ENCODE results near the gene HPN. TPM values are rescaled to one million over a fixed set of nuclear protein-coding genes. Genes with fewer than 3 reads are reported as not detected.

The HPN gene
- total RNA-seq, 1 experiment from 2014 or later = 0.84 TPM

GRCh38 chr19:35105411-35106290, 64.1 kb downstream of the HPN start:
- no peak for DNase-seq (ENCODE audit: low read depth)
- in situ Hi-C loops (cut with HindIII; ENCODE audit: low pct_unique_long_range_greater_than_20kb, low sequenced_read_pairs) = no loop called here

GRCh38 chr19:35106291-35106583, 64.7 kb downstream of the HPN start:
- DNase-seq (ENCODE audit: low read depth) = no peak
- in situ Hi-C loops (cut with HindIII; ENCODE audit: low pct_unique_long_range_greater_than_20kb, low sequenced_read_pairs) = no loop called here

GRCh38 chr19:35106898-35107541, 65.5 kb downstream of the HPN start:
- in situ Hi-C loops (cut with HindIII; ENCODE audit: low pct_unique_long_range_greater_than_20kb, low sequenced_read_pairs) = no loop called here
- no peak for DNase-seq (ENCODE audit: low read depth)

GRCh38 chr19:35107545-35107944, 66.0 kb downstream of the HPN start:
- DNase-seq (ENCODE audit: low read depth) = no peak
- in situ Hi-C loops (cut with HindIII; ENCODE audit: low pct_unique_long_range_greater_than_20kb, low sequenced_read_pairs) = no loop called here

GRCh38 chr19:35108730-35109129, 67.2 kb downstream of the HPN start:
- in situ Hi-C loops (cut with HindIII; ENCODE audit: low pct_unique_long_range_greater_than_20kb, low sequenced_read_pairs) = no loop called here
- no peak for DNase-seq (ENCODE audit: low read depth)

GRCh38 chr19:35109395-35110112, 68.0 kb downstream of the HPN start:
- peak; percentile 50 for DNase-seq (ENCODE audit: low read depth)
- in situ Hi-C loops (cut with HindIII; ENCODE audit: low pct_unique_long_range_greater_than_20kb, low sequenced_read_pairs) = no loop called here

- in situ Hi-C loops (cut with HindIII; ENCODE audit: low pct_unique_long_range_greater_than_20kb, low sequenced_read_pairs) = no loop called here
- DNase-seq (ENCODE audit: low read depth) = no peak
Measured at GRCh38 chr19:35110974-35111373, 69.5 kb downstream of the HPN start.

- in situ Hi-C loops (cut with HindIII; ENCODE audit: low pct_unique_long_range_greater_than_20kb, low sequenced_read_pairs) = no loop called here
- no peak for DNase-seq (ENCODE audit: low read depth)
Measured at GRCh38 chr19:35112995-35113688, 71.6 kb downstream of the HPN start.

GRCh38 chr19:35114353-35115176, 73.0 kb downstream of the HPN start:
- in situ Hi-C loops (cut with HindIII; ENCODE audit: low pct_unique_long_range_greater_than_20kb, low sequenced_read_pairs) = no loop called here
- DNase-seq (ENCODE audit: low read depth) = peak; percentile 37

- DNase-seq (ENCODE audit: low read depth) = no peak
- in situ Hi-C loops (cut with HindIII; ENCODE audit: low pct_unique_long_range_greater_than_20kb, low sequenced_read_pairs) = no loop called here
Measured at GRCh38 chr19:35115177-35115951, 73.8 kb downstream of the HPN start, which contains the start of gene FXYD3. Gene FXYD3 (plus strand): TSS chr19:35115823. CDS start chr19:35119377, 3,554 bp downstream.

Other genes with a start within 250 kb of the HPN start
- gene ZNF30, start 114.8 kb upstream of the HPN start, total RNA-seq (2014; rRNA removed; shearing (Covaris generic); ENCODE audit: low replicate concordance) = 0.23 and 2.7 TPM in 2 replicates
- 3.9 and 6.7 TPM in 2 replicates for gene ZNF792, start 77.5 kb upstream of the HPN start, total RNA-seq (2014; rRNA removed; shearing (Covaris generic); ENCODE audit: low replicate concordance)
- gene GRAMD1A, start 41.4 kb upstream of the HPN start, total RNA-seq (2014; rRNA removed; shearing (Covaris generic); ENCODE audit: low replicate concordance) = 32.8 and 44.9 TPM in 2 replicates
- 3.3 and 4.3 TPM in 2 replicates for gene SCN1B, start 11.3 kb upstream of the HPN start, total RNA-seq (2014; rRNA removed; shearing (Covaris generic); ENCODE audit: low replicate concordance)
- gene FXYD3, start 74.1 kb downstream of the HPN start, total RNA-seq (2014; rRNA removed; shearing (Covaris generic); ENCODE audit: low replicate concordance) = not detected in 2 replicates
- 0.29 TPM in 1 of 2 replicates, not detected in the other for gene LGI4, start 93.3 kb downstream of the HPN start, total RNA-seq (2014; rRNA removed; shearing (Covaris generic); ENCODE audit: low replicate concordance)
- not detected in 2 replicates for gene FXYD1, start 97.1 kb downstream of the HPN start, total RNA-seq (2014; rRNA removed; shearing (Covaris generic); ENCODE audit: low replicate concordance)
- gene FXYD7, start 101.5 kb downstream of the HPN start, total RNA-seq (2014; rRNA removed; shearing (Covaris generic); ENCODE audit: low replicate concordance) = not detected in 2 replicates
- 43.7 and 51.5 TPM in 2 replicates for gene FXYD5, start 113.0 kb downstream of the HPN start, total RNA-seq (2014; rRNA removed; shearing (Covaris generic); ENCODE audit: low replicate concordance)
- gene FAM187B, start 187.0 kb downstream of the HPN start, total RNA-seq (2014; rRNA removed; shearing (Covaris generic); ENCODE audit: low replicate concordance) = not detected in 2 replicates
- gene LSR, start 207.3 kb downstream of the HPN start, total RNA-seq (2014; rRNA removed; shearing (Covaris generic); ENCODE audit: low replicate concordance) = 13.0 and 33.0 TPM in 2 replicates
- gene USF2, start 227.2 kb downstream of the HPN start, total RNA-seq (2014; rRNA removed; shearing (Covaris generic); ENCODE audit: low replicate concordance) = 111 and 128 TPM in 2 replicates
- 0.06 TPM in 1 of 2 replicates, not detected in the other for gene HAMP, start 240.8 kb downstream of the HPN start, total RNA-seq (2014; rRNA removed; shearing (Covaris generic); ENCODE audit: low replicate concordance)

Data from Caki2 (cell line).